Measurements from ENCODE around the gene MORN4.
"Not testable (repeated sequence)": the region's sequence is repeated elsewhere in the genome, so short reads cannot be mapped to it uniquely, and the experiment has no call there.

Gene MORN4

GRCh38 chr10:97644936-97645335 lies 11.6 kb upstream of the MORN4 start:
- no peak for DNase-seq (ENCODE audit: extremely low spot score)
- ChIA-PET CTCF (no interaction called here), POLR2A (no interaction called here)
- TF ChIP-seq LEF1 (IDR thresholded peaks at IDR 0.05; ENCODE audit: borderline replicate concordance) (no peak), ZNF384 (IDR thresholded peaks at IDR 0.05) (no peak), SUZ12 (IDR thresholded peaks at IDR 0.05) (no peak), NFRKB (IDR thresholded peaks at IDR 0.05) (no peak), PKNOX1 (IDR thresholded peaks at IDR 0.05) (no peak), L3MBTL2 (conservative IDR thresholded peaks at IDR 0.05) (no peak), SP1 (IDR thresholded peaks at IDR 0.05) (no peak), TARDBP (IDR thresholded peaks at IDR 0.05) (no peak), FOXM1 (IDR thresholded peaks at IDR 0.05; ENCODE audit: borderline replicate concordance) (no peak), CTBP1 (IDR thresholded peaks at IDR 0.05; ENCODE audit: borderline replicate concordance) (no peak), FOXA1 (IDR thresholded peaks at IDR 0.05) (no peak), BHLHE40 (IDR thresholded peaks at IDR 0.05; ENCODE audit: borderline replicate concordance) (no peak), FOXK2 (IDR thresholded peaks at IDR 0.05) (no peak), HDGF (IDR thresholded peaks at IDR 0.05; ENCODE audit: borderline replicate concordance) (no peak)

GRCh38 chr10:97643441-97643985 lies 10.2 kb upstream of the MORN4 start:
- no peak for DNase-seq (ENCODE audit: extremely low spot score)
- ChIA-PET CTCF (no interaction called here), POLR2A (no interaction called here)
- TF ChIP-seq SUZ12 (IDR thresholded peaks at IDR 0.05): no peak
- no peak for TF ChIP-seq ZNF384 (IDR thresholded peaks at IDR 0.05)
- TF ChIP-seq BHLHE40 (IDR thresholded peaks at IDR 0.05; ENCODE audit: borderline replicate concordance): no peak
- no peak for TF ChIP-seq HDGF (IDR thresholded peaks at IDR 0.05; ENCODE audit: borderline replicate concordance)
- TF ChIP-seq ELF4 (IDR thresholded peaks at IDR 0.05): no peak
- no peak for TF ChIP-seq FOXK2 (IDR thresholded peaks at IDR 0.05)
- TF ChIP-seq FOXA1 (IDR thresholded peaks at IDR 0.05): no peak
- no peak for TF ChIP-seq SP1 (IDR thresholded peaks at IDR 0.05)

GRCh38 chr10:97642471-97643159 lies 9.3 kb upstream of the MORN4 start:
- POLR2A ChIA-PET: interaction anchor here (0.6 kb wide), 1 partner anchor 10 kb away, joined by 3 read pairs; no protein-coding TSS in a partner anchor
- CTCF ChIA-PET: not testable (repeated sequence)

GRCh38 chr10:97640868-97641811 lies 7.8 kb upstream of the MORN4 start:
- peak; percentile 54 for DNase-seq (ENCODE audit: extremely low spot score)
- ChIA-PET POLR2A (interaction anchor here (0.6 to 1.5 kb wide), 11 partner anchors 8 to 1511 kb away, joined by 3 to 8 read pairs (median 3); partner anchors contain the start of genes AVPI1, UBTD1, ZFYVE27 and ZNF518A), CTCF (interaction anchor here (0.5 to 0.6 kb wide), 2 partner anchors 13 to 69 kb away, joined by 4 read pairs; no protein-coding TSS in a partner anchor)
- TF ChIP-seq LEF1 (IDR thresholded peaks at IDR 0.05; ENCODE audit: borderline replicate concordance): peak; percentile 61; the same call in 1 of the 2 replicates
- no peak for TF ChIP-seq HDGF (IDR thresholded peaks at IDR 0.05; ENCODE audit: borderline replicate concordance)

More at GRCh38 chr10:97642471-97643159, 9.3 kb upstream of the MORN4 start:
- DNase-seq (ENCODE audit: extremely low spot score): not testable (repeated sequence)

- CTCF ChIA-PET: no interaction called here
- TF ChIP-seq FOXM1 (IDR thresholded peaks at IDR 0.05; ENCODE audit: borderline replicate concordance) (peak; percentile 4; the same call in 1 of the 2 replicates), TARDBP (IDR thresholded peaks at IDR 0.05) (no peak), SP1 (IDR thresholded peaks at IDR 0.05) (no peak), NFRKB (IDR thresholded peaks at IDR 0.05) (no peak), PKNOX1 (IDR thresholded peaks at IDR 0.05) (peak; percentile 98), HDGF (IDR thresholded peaks at IDR 0.05; ENCODE audit: borderline replicate concordance) (0 out of 2 replicates have a peak, but pooled peaks have one; percentile 67), FOXK2 (IDR thresholded peaks at IDR 0.05) (peak; percentile 89)
- POLR2A ChIA-PET: interaction anchor here (0.6 to 1.5 kb wide), 8 partner anchors 9 to 1510 kb away, joined by 3 to 8 read pairs (median 3); partner anchors contain the start of genes AVPI1, UBTD1 and ZNF518A
- peak; percentile 100 for DNase-seq (ENCODE audit: extremely low spot score)
Measured at GRCh38 chr10:97640174-97640867, 7.0 kb upstream of the MORN4 start, which contains the start of gene PI4K2A. Gene PI4K2A (plus strand): TSS chr10:97640671. CDS start chr10:97640743, 72 bp downstream.

GRCh38 chr10:97639090-97639489 lies 5.8 kb upstream of the MORN4 start:
- POLR2A ChIA-PET: interaction anchor here (1.1 kb wide), 1 partner anchor 142 kb away, joined by 5 read pairs; no protein-coding TSS in a partner anchor
- CTCF ChIA-PET: interaction anchor here (1.1 kb wide), 1 partner anchor 67 kb away, joined by 4 read pairs; no protein-coding TSS in a partner anchor

More at GRCh38 chr10:97639090-97639489, 5.8 kb upstream of the MORN4 start:
- DNase-seq (ENCODE audit: extremely low spot score): not testable (repeated sequence)
